Measurements from ENCODE around the gene ORC2. TPM values are rescaled to one million over a fixed set of nuclear protein-coding genes. Genes with fewer than 3 reads are reported as not detected.

Gene ORC2
- total RNA-seq (2021): 34.0 and 43.3 TPM in 2 replicates
- percentile 85 among the genes with signal in this experiment for Bru-seq, nascent RNA
- percentile 87 among the genes with signal in this experiment for BruChase-seq, experiment 1, labeled RNA remaining after a 2-hour chase
- BruChase-seq, experiment 2, labeled RNA remaining after a 6-hour chase: percentile 76 among the genes with signal in this experiment
- long read RNA-seq, full-length matches to known transcripts: 5 of 13 reads
- long read RNA-seq, partial matches to known transcripts: 3 of 13 reads
- long read RNA-seq, other reads (novel, unspliced or antisense): 5 of 13 reads

GRCh38 chr2:200963124-200963917 lies at the start of gene ORC2:
Gene ORC2 (minus strand): TSS chr2:200963660. CDS start chr2:200958123, 5,537 bp downstream.
- ChIA-PET CTCF (interaction anchor here (0.6 to 1.2 kb wide), 2 partner anchors 269 to 1314 kb away, joined by 3 to 4 read pairs; no protein-coding TSS in a partner anchor), POLR2A (ENCODE audit: unreplicated experiment) (interaction anchor here (0.7 kb wide), 1 partner anchor 39 kb away, joined by 4 read pairs; no protein-coding TSS in a partner anchor)
- H3K4me1 ChIP-seq (replicated peaks; ENCODE audit: insufficient read depth): peaks cover 51% of the 10 kb centered on the region
- H2AFZ ChIP-seq: peak within 1 kb of the TSS; percentile 98
- H3K27me3 ChIP-seq (ENCODE audit: insufficient read depth, low read depth): no peaks in the 10 kb centered on the region
- intact Hi-C loops (cut with micrococcal nuclease; ENCODE audit: unreplicated experiment): loop anchor here (5.0 to 10.0 kb wide), 3 partner anchors 109 to 191 kb away; partner anchors contain the start of genes CFLAR, HYCC2 and NDUFB3
- peaks cover 24% of the 10 kb centered on the region for H3F3A ChIP-seq (ENCODE audit: insufficient read depth, low read depth)
- peak; percentile 87 to 96 for DNase-seq
- no peaks in the 10 kb centered on the region for H3K9me3 ChIP-seq (ENCODE audit: insufficient read depth, low read depth)
- BruUV-seq (replicated peaks): no TSS peak
- H3K4me3 ChIP-seq: peak within 1 kb of the TSS; percentile 95
- H3K4me2 ChIP-seq: peak within 1 kb of the TSS; percentile 93
- H3K36me3 ChIP-seq (ENCODE audit: low read depth): no peaks in the 10 kb centered on the region; the same call in 1 of the 2 replicates
- H3K27ac ChIP-seq: peak within 1 kb of the TSS; percentile 76
- TF ChIP-seq CTCF (conservative IDR thresholded peaks at IDR 0.05) (peak; percentile 65; the same call in 1 of the 2 replicates), EZH2 (IDR thresholded peaks at IDR 0.05; ENCODE audit: low read depth) (no peak)
- peaks cover 56% of the 10 kb centered on the region for H3K79me2 ChIP-seq (ENCODE audit: low read depth)
- H4K20me1 ChIP-seq (ENCODE audit: insufficient read depth): no peaks in the 10 kb centered on the region
- H3K9me2 ChIP-seq (ENCODE audit: insufficient read depth): no peaks in the 10 kb centered on the region

GRCh38 chr2:201008296-201008829 lies 44.9 kb upstream of the ORC2 start:
- ChIA-PET POLR2A (ENCODE audit: unreplicated experiment) (no interaction called here), CTCF (no interaction called here)
- Histone ChIP-seq H3K79me2 (ENCODE audit: low read depth) (no peaks in the 10 kb centered on the region), H3K4me2 (no peak overlapping the region), H2AFZ (no peak overlapping the region), H3F3A (ENCODE audit: insufficient read depth, low read depth) (0 out of 2 replicates have a peak, but pooled peaks cover 3% of the 10 kb centered on the region), H4K20me1 (ENCODE audit: insufficient read depth) (no peaks in the 10 kb centered on the region), H3K27me3 (ENCODE audit: insufficient read depth, low read depth) (no peaks in the 10 kb centered on the region), H3K36me3 (ENCODE audit: low read depth) (no peaks in the 10 kb centered on the region), H3K4me1 (replicated peaks; ENCODE audit: insufficient read depth) (no peaks in the 10 kb centered on the region), H3K27ac (no peak overlapping the region), H3K4me3 (no peak overlapping the region), H3K9me2 (ENCODE audit: insufficient read depth) (no peaks in the 10 kb centered on the region), H3K9me3 (ENCODE audit: insufficient read depth, low read depth) (no peaks in the 10 kb centered on the region)
- no TSS peak for BruUV-seq (replicated peaks)
- peak in 1 of 2 experiments; percentile 55 for DNase-seq
- intact Hi-C loops (cut with micrococcal nuclease; ENCODE audit: unreplicated experiment): no loop called here
- TF ChIP-seq CTCF (conservative IDR thresholded peaks at IDR 0.05): no peak
- TF ChIP-seq EZH2 (IDR thresholded peaks at IDR 0.05; ENCODE audit: low read depth): no peak

GRCh38 chr2:201007584-201007998 lies 44.1 kb upstream of the ORC2 start:
- Histone ChIP-seq H3K79me2 (ENCODE audit: low read depth) (no peaks in the 10 kb centered on the region), H3K4me2 (no peak overlapping the region), H3K27me3 (ENCODE audit: insufficient read depth, low read depth) (no peaks in the 10 kb centered on the region), H3F3A (ENCODE audit: insufficient read depth, low read depth) (0 out of 2 replicates have a peak, but pooled peaks cover 3% of the 10 kb centered on the region), H3K9me2 (ENCODE audit: insufficient read depth) (no peaks in the 10 kb centered on the region), H3K27ac (no peak overlapping the region), H2AFZ (no peak overlapping the region), H3K4me1 (replicated peaks; ENCODE audit: insufficient read depth) (no peaks in the 10 kb centered on the region), H3K36me3 (ENCODE audit: low read depth) (no peaks in the 10 kb centered on the region), H4K20me1 (ENCODE audit: insufficient read depth) (no peaks in the 10 kb centered on the region), H3K9me3 (ENCODE audit: insufficient read depth, low read depth) (no peaks in the 10 kb centered on the region), H3K4me3 (no peak overlapping the region)
- intact Hi-C loops (cut with micrococcal nuclease; ENCODE audit: unreplicated experiment): no loop called here
- POLR2A ChIA-PET (ENCODE audit: unreplicated experiment): no interaction called here
- BruUV-seq (replicated peaks): no TSS peak
- CTCF ChIA-PET: no interaction called here
- DNase-seq: peak; percentile 16 to 58
- TF ChIP-seq CTCF (conservative IDR thresholded peaks at IDR 0.05) (no peak), EZH2 (IDR thresholded peaks at IDR 0.05; ENCODE audit: low read depth) (no peak)
